NCI-H146 treated with DMSO at 0.1 percent for 48 hours (cell line): ENCODE measurements around the gene RNPEP.
A peak's percentile ranks its signal among the peaks of the same experiment; 100 is the strongest.
"Not testable (repeated sequence)": the region's sequence is repeated elsewhere in the genome, so short reads cannot be mapped to it uniquely, and the experiment has no call there.

Experiments used
- DNase-seq: peaks from one replicate; lab custom pipeline; 2025; ENCODE audit not compliant: unreplicated experiment; lab: John Stamatoyannopoulos, UW

Gene RNPEP

GRCh38 chr1:202034149-202034682 is 51.8 kb downstream of the RNPEP start:
- no peak for DNase-seq

DNA sequence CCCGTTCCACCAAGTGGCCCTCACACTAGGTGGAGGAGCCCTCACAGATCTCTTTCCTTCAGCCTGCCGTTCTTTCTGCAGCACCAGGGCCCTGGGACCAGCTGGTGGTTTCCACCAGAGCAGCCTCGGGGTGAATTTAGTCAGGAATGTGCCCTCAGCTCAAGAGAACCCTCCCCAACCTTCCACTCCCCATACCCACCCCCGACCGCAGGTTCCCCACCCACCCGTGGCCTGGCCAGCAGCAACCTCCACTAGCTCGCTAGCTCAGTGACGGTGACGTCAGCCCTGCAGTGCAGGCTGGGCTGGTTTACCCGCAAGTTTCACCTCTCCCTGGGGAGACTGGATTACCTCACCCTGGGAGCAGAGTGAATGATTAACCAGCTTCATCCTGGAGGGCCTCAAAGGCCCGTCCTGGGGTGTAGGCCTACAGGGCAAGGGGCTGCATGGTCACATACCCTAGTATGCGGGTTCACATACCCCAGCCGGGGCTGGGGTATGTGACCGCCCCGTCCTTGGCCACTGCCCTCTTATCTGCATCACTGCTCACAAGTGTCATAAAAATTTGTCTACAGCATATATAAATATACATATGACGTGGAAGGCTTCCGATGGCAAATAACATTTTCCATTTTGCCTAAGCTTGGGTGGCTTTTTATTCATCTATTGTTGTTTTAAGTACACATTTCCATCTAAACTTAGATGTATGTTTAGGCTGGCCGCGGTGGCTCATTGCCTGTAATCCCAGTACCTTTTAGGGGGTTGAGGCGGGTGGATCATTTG is 52.4 kb downstream of the RNPEP start:
- no peak for DNase-seq

GRCh38 chr1:202036595-202037387 is 54.3 kb downstream of the RNPEP start:
- no peak for DNase-seq

DNA sequence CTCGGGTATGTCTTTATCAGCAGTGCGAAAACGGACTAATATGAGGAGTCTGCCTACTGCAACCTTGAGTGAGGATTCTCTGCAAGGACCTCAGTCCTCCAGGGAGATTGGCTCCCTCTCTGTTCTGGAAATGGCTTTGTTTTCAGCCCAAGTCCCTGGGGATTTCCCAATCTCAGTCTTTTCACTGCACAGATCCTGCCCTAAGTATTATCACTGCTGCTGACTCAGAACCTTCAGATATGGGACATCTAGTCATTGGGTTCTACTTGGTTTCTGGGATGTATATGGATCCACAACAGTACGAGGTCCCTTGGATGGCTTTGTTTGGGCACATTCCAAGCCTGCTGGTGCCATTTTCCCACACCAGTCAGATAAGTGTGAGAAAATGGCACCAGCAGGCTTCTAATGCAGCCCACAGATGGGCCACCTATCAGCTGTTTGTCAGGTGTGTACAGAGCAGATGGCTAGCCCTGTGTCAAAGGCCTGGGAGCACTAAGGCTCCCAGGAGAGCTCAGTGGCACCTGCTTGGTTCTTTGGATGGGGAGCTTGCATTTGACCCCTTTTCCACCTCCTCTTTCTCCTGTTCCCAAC is 55.4 kb downstream of the RNPEP start:
- DNase-seq = no peak

GRCh38 chr1:202038688-202039346 is 56.4 kb downstream of the RNPEP start:
- DNase-seq = no peak

DNA sequence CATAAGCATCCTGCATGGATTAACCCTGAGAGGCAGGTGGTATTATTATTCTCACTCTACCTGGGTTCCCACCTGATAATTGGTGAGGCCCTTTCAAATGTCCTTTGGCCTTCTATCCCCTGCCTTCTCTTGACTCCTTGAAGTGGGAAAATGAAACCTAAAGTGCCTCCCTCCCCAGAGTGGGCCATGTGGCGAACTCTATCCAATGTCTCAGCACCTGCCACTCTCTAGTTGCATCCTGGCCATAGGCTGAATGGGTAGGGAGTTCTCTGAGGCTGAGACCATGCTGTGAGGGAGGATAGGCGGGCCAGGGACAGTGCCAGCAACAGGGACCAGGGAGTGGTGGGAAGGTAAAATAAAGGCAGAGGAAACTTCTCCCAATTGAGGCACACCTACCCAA is 63.3 kb downstream of the RNPEP start:
- DNase-seq = no peak

- DNase-seq = no peak
Measured at GRCh38 chr1:202046227-202046626, 63.8 kb downstream of the RNPEP start.

GRCh38 chr1:202046748-202047708 is 64.6 kb downstream of the RNPEP start:
- DNase-seq = no peak

DNA sequence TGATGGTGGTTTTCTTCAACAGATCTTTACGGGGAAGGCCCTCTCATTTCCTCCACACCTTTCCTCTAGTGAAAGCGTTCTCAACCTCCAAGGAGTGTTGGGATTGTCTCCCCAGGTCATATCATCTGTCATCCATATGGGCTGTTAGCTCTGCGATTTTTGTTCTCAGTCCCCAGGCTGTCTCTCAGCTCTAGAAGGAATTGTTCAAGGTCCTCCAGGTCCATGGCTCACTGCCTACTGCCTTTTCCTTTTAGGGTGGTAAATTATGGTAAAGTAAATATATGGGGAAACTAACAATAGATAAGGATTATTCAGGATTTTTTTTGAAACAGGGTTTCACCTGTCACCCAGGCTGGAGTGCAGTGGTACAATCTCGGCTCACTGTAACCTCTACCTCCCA is 65.5 kb downstream of the RNPEP start:
- DNase-seq = peak; percentile 16

DNA sequence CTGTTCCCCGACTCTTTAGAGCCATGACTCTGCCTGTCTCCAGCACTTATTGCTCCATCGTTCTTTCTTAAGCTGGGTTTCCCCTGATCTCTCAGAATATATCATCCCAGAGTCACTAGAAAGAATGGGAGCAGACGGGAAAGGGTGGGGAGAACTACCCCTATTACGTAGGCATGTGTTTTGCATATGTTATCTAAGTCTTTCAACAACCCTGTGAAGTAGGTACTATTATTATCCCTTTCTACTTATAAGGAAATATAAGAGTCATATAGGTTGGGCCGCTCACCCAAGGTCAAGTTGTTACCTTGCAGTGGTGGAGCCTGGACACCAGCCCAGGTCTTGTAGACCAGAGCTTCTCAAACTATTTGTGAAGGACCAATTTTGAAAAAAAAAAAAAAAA is 66.7 kb downstream of the RNPEP start:
- DNase-seq = no peak

DNA sequence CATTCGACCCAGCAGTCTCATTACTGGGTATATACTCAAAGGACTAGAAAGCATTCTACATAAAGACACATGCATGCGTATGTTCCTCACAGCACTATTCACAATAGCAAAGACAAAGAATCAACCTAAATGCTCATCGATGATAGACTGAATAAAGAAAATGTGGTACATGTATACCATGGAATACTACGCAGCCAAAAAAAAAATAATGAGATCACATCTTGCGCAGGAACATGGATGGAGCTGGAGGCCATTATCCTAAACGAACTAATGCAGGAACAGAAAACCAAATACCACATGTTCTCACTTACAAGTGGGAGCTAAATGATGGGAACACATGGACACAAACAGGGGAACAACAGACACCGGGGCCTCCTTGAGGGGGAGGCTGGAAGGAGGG is 71.6 kb downstream of the RNPEP start:
- no peak for DNase-seq

DNA sequence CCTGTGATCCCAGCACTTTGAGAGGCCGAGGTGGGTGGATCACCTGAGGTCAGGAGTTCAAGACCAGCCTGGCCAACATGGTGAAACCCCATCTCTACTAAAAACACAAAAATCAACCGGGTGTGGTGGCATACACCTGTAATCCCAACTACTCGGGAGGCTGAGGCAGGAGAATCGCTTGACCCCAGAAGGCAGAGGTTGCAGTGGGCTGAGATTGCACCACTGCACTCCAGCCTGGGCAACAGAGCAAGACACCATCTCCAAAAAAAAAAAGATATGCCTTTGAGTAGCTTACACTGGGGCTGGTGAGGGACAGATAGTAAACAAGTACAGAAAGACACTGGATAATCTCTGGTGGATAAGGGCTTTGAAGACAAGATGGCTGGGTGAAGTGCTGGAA is 72.2 kb downstream of the RNPEP start:
- DNase-seq = not testable (repeated sequence)
